ENCODE results near the gene ATP8B4.

ATP8B4 gene

GRCh38 chr15:50030456-50030855 is 88.6 kb downstream of the ATP8B4 start:
- Histone ChIP-seq H3K4me3 (ENCODE audit: insufficient read depth, low read depth, low read length) (no peak overlapping the region), H3K27me3 (ENCODE audit: control insufficient read depth, insufficient read depth, low read length, poor library complexity, severe bottlenecking) (no peaks in the 10 kb centered on the region), H3K4me1 (ENCODE audit: control insufficient read depth, insufficient read depth, low read length) (no peaks in the 10 kb centered on the region), H3K36me3 (ENCODE audit: control insufficient read depth, insufficient read depth, low read length) (no peaks in the 10 kb centered on the region), H3K27ac (ENCODE audit: insufficient read depth, low read depth, low read length, poor library complexity, severe bottlenecking) (no peak overlapping the region), H3K9me3 (ENCODE audit: control insufficient read depth, low read length) (no peaks in the 10 kb centered on the region)

- H3K36me3 ChIP-seq (ENCODE audit: control insufficient read depth, insufficient read depth, low read length) = no peaks in the 10 kb centered on the region
- no peaks in the 10 kb centered on the region for H3K9me3 ChIP-seq (ENCODE audit: control insufficient read depth, low read length)
- H3K4me3 ChIP-seq (ENCODE audit: insufficient read depth, low read depth, low read length) = no peak overlapping the region
- no peaks in the 10 kb centered on the region for H3K4me1 ChIP-seq (ENCODE audit: control insufficient read depth, insufficient read depth, low read length)
- H3K27me3 ChIP-seq (ENCODE audit: control insufficient read depth, insufficient read depth, low read length, poor library complexity, severe bottlenecking) = no peaks in the 10 kb centered on the region
- H3K27ac ChIP-seq (ENCODE audit: insufficient read depth, low read depth, low read length, poor library complexity, severe bottlenecking) = no peak overlapping the region
These were observed 90.7 kb downstream of the ATP8B4 start for GRCh38 chr15:50028326-50028725.

GRCh38 chr15:50024281-50024680 is 94.8 kb downstream of the ATP8B4 start:
- Histone ChIP-seq H3K4me1 (ENCODE audit: control insufficient read depth, insufficient read depth, low read length) (no peaks in the 10 kb centered on the region), H3K27me3 (ENCODE audit: control insufficient read depth, insufficient read depth, low read length, poor library complexity, severe bottlenecking) (no peaks in the 10 kb centered on the region), H3K36me3 (ENCODE audit: control insufficient read depth, insufficient read depth, low read length) (no peaks in the 10 kb centered on the region), H3K27ac (ENCODE audit: insufficient read depth, low read depth, low read length, poor library complexity, severe bottlenecking) (no peak overlapping the region), H3K9me3 (ENCODE audit: control insufficient read depth, low read length) (no peaks in the 10 kb centered on the region), H3K4me3 (ENCODE audit: insufficient read depth, low read depth, low read length) (no peak overlapping the region)
- 91 to 92% methylated on average over 4 of the region's 4 CpGs for WGBS, 2 experiments

GRCh38 chr15:50018491-50018890 is 100.5 kb downstream of the ATP8B4 start:
- Histone ChIP-seq H3K4me3 (ENCODE audit: insufficient read depth, low read depth, low read length) (no peak overlapping the region), H3K27me3 (ENCODE audit: control insufficient read depth, insufficient read depth, low read length, poor library complexity, severe bottlenecking) (no peaks in the 10 kb centered on the region), H3K9me3 (ENCODE audit: control insufficient read depth, low read length) (no peaks in the 10 kb centered on the region), H3K4me1 (ENCODE audit: control insufficient read depth, insufficient read depth, low read length) (no peaks in the 10 kb centered on the region), H3K36me3 (ENCODE audit: control insufficient read depth, insufficient read depth, low read length) (no peaks in the 10 kb centered on the region), H3K27ac (ENCODE audit: insufficient read depth, low read depth, low read length, poor library complexity, severe bottlenecking) (no peak overlapping the region)
- 90 to 93% methylated on average over 5 of the region's 5 CpGs for WGBS, 2 experiments

- Histone ChIP-seq H3K9me3 (ENCODE audit: control insufficient read depth, low read length) (no peaks in the 10 kb centered on the region), H3K4me1 (ENCODE audit: control insufficient read depth, insufficient read depth, low read length) (no peaks in the 10 kb centered on the region), H3K36me3 (ENCODE audit: control insufficient read depth, insufficient read depth, low read length) (no peaks in the 10 kb centered on the region), H3K27ac (ENCODE audit: insufficient read depth, low read depth, low read length, poor library complexity, severe bottlenecking) (no peak overlapping the region), H3K27me3 (ENCODE audit: control insufficient read depth, insufficient read depth, low read length, poor library complexity, severe bottlenecking) (no peaks in the 10 kb centered on the region), H3K4me3 (ENCODE audit: insufficient read depth, low read depth, low read length) (no peak overlapping the region)
- 100% methylated on average over 1 of the region's 1 CpG; no CpG with 5 or more reads in 1 of the 2 experiments for WGBS, 2 experiments
These were observed 101.5 kb downstream of the ATP8B4 start for GRCh38 chr15:50017522-50017921.

GRCh38 chr15:50016951-50017350 is 102.1 kb downstream of the ATP8B4 start:
- Histone ChIP-seq H3K36me3 (ENCODE audit: control insufficient read depth, insufficient read depth, low read length) (no peaks in the 10 kb centered on the region), H3K27me3 (ENCODE audit: control insufficient read depth, insufficient read depth, low read length, poor library complexity, severe bottlenecking) (no peaks in the 10 kb centered on the region), H3K4me3 (ENCODE audit: insufficient read depth, low read depth, low read length) (no peak overlapping the region), H3K27ac (ENCODE audit: insufficient read depth, low read depth, low read length, poor library complexity, severe bottlenecking) (no peak overlapping the region), H3K9me3 (ENCODE audit: control insufficient read depth, low read length) (no peaks in the 10 kb centered on the region), H3K4me1 (ENCODE audit: control insufficient read depth, insufficient read depth, low read length) (no peaks in the 10 kb centered on the region)
- 91 to 94% methylated on average over 1 of the region's 2 CpGs for WGBS, 2 experiments

GRCh38 chr15:50012790-50013189 is 106.2 kb downstream of the ATP8B4 start:
- Histone ChIP-seq H3K4me3 (ENCODE audit: insufficient read depth, low read depth, low read length) (no peak overlapping the region), H3K27me3 (ENCODE audit: control insufficient read depth, insufficient read depth, low read length, poor library complexity, severe bottlenecking) (no peaks in the 10 kb centered on the region), H3K9me3 (ENCODE audit: control insufficient read depth, low read length) (no peaks in the 10 kb centered on the region), H3K4me1 (ENCODE audit: control insufficient read depth, insufficient read depth, low read length) (no peaks in the 10 kb centered on the region), H3K27ac (ENCODE audit: insufficient read depth, low read depth, low read length, poor library complexity, severe bottlenecking) (no peak overlapping the region), H3K36me3 (ENCODE audit: control insufficient read depth, insufficient read depth, low read length) (no peaks in the 10 kb centered on the region)

GRCh38 chr15:50009634-50010033 is 109.4 kb downstream of the ATP8B4 start:
- Histone ChIP-seq H3K4me3 (ENCODE audit: insufficient read depth, low read depth, low read length) (no peak overlapping the region), H3K36me3 (ENCODE audit: control insufficient read depth, insufficient read depth, low read length) (no peaks in the 10 kb centered on the region), H3K9me3 (ENCODE audit: control insufficient read depth, low read length) (no peaks in the 10 kb centered on the region), H3K27ac (ENCODE audit: insufficient read depth, low read depth, low read length, poor library complexity, severe bottlenecking) (no peak overlapping the region), H3K27me3 (ENCODE audit: control insufficient read depth, insufficient read depth, low read length, poor library complexity, severe bottlenecking) (no peaks in the 10 kb centered on the region), H3K4me1 (ENCODE audit: control insufficient read depth, insufficient read depth, low read length) (no peaks in the 10 kb centered on the region)
- 98% methylated on average over 2 of the region's 2 CpGs for WGBS, 2 experiments

- Histone ChIP-seq H3K4me3 (ENCODE audit: insufficient read depth, low read depth, low read length) (no peak overlapping the region), H3K9me3 (ENCODE audit: control insufficient read depth, low read length) (no peaks in the 10 kb centered on the region), H3K36me3 (ENCODE audit: control insufficient read depth, insufficient read depth, low read length) (no peaks in the 10 kb centered on the region), H3K27ac (ENCODE audit: insufficient read depth, low read depth, low read length, poor library complexity, severe bottlenecking) (peak overlapping the region; percentile 78), H3K4me1 (ENCODE audit: control insufficient read depth, insufficient read depth, low read length) (peaks cover 10% of the 10 kb centered on the region), H3K27me3 (ENCODE audit: control insufficient read depth, insufficient read depth, low read length, poor library complexity, severe bottlenecking) (no peaks in the 10 kb centered on the region)
- 1 to 2% methylated on average over 13 of the region's 13 CpGs for WGBS, 2 experiments
These were observed 115.2 kb downstream of the ATP8B4 start for GRCh38 chr15:50003786-50004334.

GRCh38 chr15:49991587-49991986 is 127.4 kb downstream of the ATP8B4 start:
- no peak overlapping the region for H3K4me3 ChIP-seq (ENCODE audit: insufficient read depth, low read depth, low read length)
- H3K4me1 ChIP-seq (ENCODE audit: control insufficient read depth, insufficient read depth, low read length) = no peaks in the 10 kb centered on the region
- WGBS, 2 experiments = 83 to 95% methylated on average over 1 to 2 of the region's 2 CpGs
- no peak overlapping the region for H3K27ac ChIP-seq (ENCODE audit: insufficient read depth, low read depth, low read length, poor library complexity, severe bottlenecking)
- no peaks in the 10 kb centered on the region for H3K9me3 ChIP-seq (ENCODE audit: control insufficient read depth, low read length)
- H3K36me3 ChIP-seq (ENCODE audit: control insufficient read depth, insufficient read depth, low read length) = no peaks in the 10 kb centered on the region
- H3K27me3 ChIP-seq (ENCODE audit: control insufficient read depth, insufficient read depth, low read length, poor library complexity, severe bottlenecking) = no peaks in the 10 kb centered on the region
